Trophoblast cell (in vitro differentiated cells and primary cell): ENCODE results near the gene POLR2C.

Experiments
- DNase-seq, 2 donors: peaks; one replicate each; pipeline ENCODE4 v3.0.0-alpha.2; 2016
- H2AFZ ChIP-seq: 2 replicates; pipeline ENCODE4 v1.6.1; 2013; ENCODE audit warnings: low read length, moderate library complexity, mild to moderate bottlenecking; ENCODE audit not compliant: insufficient read depth, poor library complexity
- H2AK5ac ChIP-seq: 2 replicates; pipeline ENCODE4 v1.6.1; 2013; ENCODE audit warnings: mild to moderate bottlenecking, low read length
- H2BK120ac ChIP-seq: 2 replicates; pipeline ENCODE4 v1.6.1; 2013; ENCODE audit warnings: low read length, mild to moderate bottlenecking, moderate library complexity; ENCODE audit not compliant: insufficient read depth, poor library complexity
- H2BK12ac ChIP-seq: 2 replicates; pipeline ENCODE4 v1.6.1; 2013; ENCODE audit warnings: mild to moderate bottlenecking, low read length, moderate library complexity
- H2BK5ac ChIP-seq: 2 replicates; pipeline ENCODE4 v1.6.1; 2013; ENCODE audit warnings: low read length, low read depth, moderate library complexity, mild to moderate bottlenecking; ENCODE audit not compliant: poor library complexity
- H3K14ac ChIP-seq: 2 replicates; pipeline ENCODE4 v1.6.1; 2013; ENCODE audit warnings: mild to moderate bottlenecking, low read length
- H3K18ac ChIP-seq: 2 replicates; pipeline ENCODE4 v1.6.1; 2013; ENCODE audit warnings: mild to moderate bottlenecking, low read length
- H3K23ac ChIP-seq: 2 replicates; pipeline ENCODE4 v1.6.1; 2013; ENCODE audit warnings: low read length
- H3K27ac ChIP-seq: 2 replicates; pipeline ENCODE4 v1.5.1; 2013; ENCODE audit warnings: low read depth, mild to moderate bottlenecking, inconsistent platforms, low read length, moderate library complexity
- H3K27me3 ChIP-seq: 2 replicates; pipeline ENCODE4 v1.6.1; 2013; ENCODE audit warnings: inconsistent platforms, mild to moderate bottlenecking, low read length, moderate library complexity; ENCODE audit not compliant: insufficient read depth
- H3K36me3 ChIP-seq, 2 experiments: 1 replicate in 1 of 2; 2 replicates in 1 of 2; pipeline ENCODE4 v1.6.1; 2013; ENCODE audit warnings: low read length in 2 of 2, mild to moderate bottlenecking in 2 of 2, moderate library complexity in 1 of 2; ENCODE audit not compliant: insufficient read depth in 2 of 2, control insufficient read depth in 1 of 2
- H3K4ac ChIP-seq: 2 replicates; pipeline ENCODE4 v1.6.1; 2013; ENCODE audit warnings: low read depth, mild to moderate bottlenecking, low read length, moderate library complexity
- H3K4me1 ChIP-seq, 2 experiments: 1 replicate in 1 of 2; 2 replicates in 1 of 2; pipeline ENCODE4 v1.6.1; 2013; ENCODE audit warnings: low read length in 2 of 2, mild to moderate bottlenecking in 2 of 2, moderate library complexity in 1 of 2; ENCODE audit not compliant: insufficient read depth in 2 of 2, control insufficient read depth in 1 of 2
- H3K4me2 ChIP-seq: 2 replicates; pipeline ENCODE4 v1.6.1; 2013; ENCODE audit warnings: inconsistent platforms, mild to moderate bottlenecking, low read length, moderate library complexity
- H3K4me3 ChIP-seq: 2 replicates; pipeline ENCODE4 v1.5.1; 2013; ENCODE audit warnings: mild to moderate bottlenecking, low read depth, low read length, inconsistent platforms
- H3K79me1 ChIP-seq: one replicate; pipeline ENCODE4 v1.6.1; 2013; ENCODE audit warnings: low read length
- H3K79me2 ChIP-seq: 2 replicates; pipeline ENCODE4 v1.6.1; 2013; ENCODE audit warnings: low read length, mild to moderate bottlenecking; ENCODE audit not compliant: control insufficient read depth, insufficient read depth, poor library complexity
- H3K9ac ChIP-seq: 2 replicates; pipeline ENCODE4 v1.6.1; 2013; ENCODE audit warnings: mild to moderate bottlenecking, low read length
- H3K9me3 ChIP-seq: 2 replicates; pipeline ENCODE4 v1.6.1; 2013; ENCODE audit warnings: low read depth, mild to moderate bottlenecking, control low read depth, inconsistent platforms, low read length; ENCODE audit not compliant: insufficient read depth
- H4K12ac ChIP-seq: 2 replicates; pipeline ENCODE4 v1.6.1; 2013; ENCODE audit warnings: low read depth, mild to moderate bottlenecking, low read length, moderate library complexity
- H4K8ac ChIP-seq: 2 replicates; pipeline ENCODE4 v1.6.1; 2013; ENCODE audit warnings: low read depth, mild to moderate bottlenecking, low read length, moderate library complexity
- H4K91ac ChIP-seq: one replicate; pipeline ENCODE4 v1.6.1; 2013; ENCODE audit warnings: low read depth, mild to moderate bottlenecking, low read length, moderate library complexity
- WGBS: extraction: QIAGEN DNeasy Blood & Tissue Kit; methylation state at CpG from one replicate; pipeline ENCODE4 v1.1.7; 2013; ENCODE audit warnings: missing lambda C conversion rate; ENCODE audit not compliant: insufficient read length, insufficient coverage; ENCODE audit errors: extremely low coverage; 5-methylcytosine and 5-hydroxymethylcytosine counted together

POLR2C gene

DNA sequence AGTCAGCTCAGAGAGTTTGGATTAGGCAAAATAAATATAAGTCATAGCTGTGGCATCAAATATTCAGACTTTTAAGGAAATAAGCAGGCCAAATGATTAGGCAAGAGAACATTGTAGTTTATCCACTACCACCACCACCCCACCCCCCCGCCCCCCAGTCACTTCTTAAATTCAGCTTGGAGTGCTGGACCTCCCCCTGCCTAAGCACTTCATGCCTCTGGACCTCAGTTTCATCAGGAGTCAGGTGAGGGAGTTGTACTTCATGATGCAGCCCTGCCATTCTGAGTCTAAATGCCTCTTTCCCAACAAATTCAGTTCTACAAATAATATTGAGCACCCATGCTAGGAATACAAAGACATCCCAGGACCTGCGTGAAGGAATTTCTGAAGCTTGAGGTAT lies 2.0 kb downstream of the POLR2C start:
- Histone ChIP-seq H3K14ac (no peak overlapping the region), H3K9ac (no peak overlapping the region), H2BK120ac (no peak overlapping the region), H2BK5ac (no peak overlapping the region), H4K12ac (no peak overlapping the region), H3K4me1 (peaks cover 6 to 8% of the 10 kb centered on the region in 2 experiments), H3K79me2 (peaks cover 11% of the 10 kb centered on the region), H2BK12ac (no peak overlapping the region), H3K4ac (no peak overlapping the region), H3K4me2 (no peak overlapping the region), H2AK5ac (no peak overlapping the region), H2AFZ (no peak overlapping the region), H3K18ac (no peak overlapping the region), H3K9me3 (no peaks in the 10 kb centered on the region), H3K23ac (no peak overlapping the region), H3K4me3 (no peak overlapping the region), H4K8ac (no peak overlapping the region), H3K36me3 (peaks cover 36 to 58% of the 10 kb centered on the region in 2 experiments), H3K79me1 (peaks cover 5% of the 10 kb centered on the region), H3K27me3 (no peaks in the 10 kb centered on the region), H3K27ac (no peak overlapping the region), H4K91ac (no peak overlapping the region)
- no CpG with 5 or more reads among the region's 2 CpGs for WGBS
- DNase-seq: no peak

DNA sequence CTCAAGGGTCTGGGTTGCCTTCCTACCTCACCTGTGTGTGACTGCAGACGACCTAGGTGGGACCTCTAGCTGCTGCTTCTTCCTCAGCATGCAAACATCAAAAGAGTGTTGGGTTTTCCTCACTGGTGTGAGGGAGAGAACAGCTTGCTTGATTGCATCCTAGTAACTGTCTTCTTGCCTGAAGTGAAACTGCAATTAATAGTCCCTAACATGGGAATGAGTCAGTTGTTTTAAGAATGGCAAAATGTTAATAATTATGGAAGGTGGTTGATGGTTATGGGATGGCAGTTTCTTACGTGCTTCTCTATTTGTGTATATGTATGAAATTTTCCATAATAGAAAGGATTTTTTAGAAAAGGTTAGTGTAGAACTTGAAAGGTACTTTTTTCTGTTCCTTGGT lies 5.9 kb downstream of the POLR2C start:
- Histone ChIP-seq H3K4ac (no peak overlapping the region), H3K4me2 (no peak overlapping the region), H2AFZ (no peak overlapping the region), H4K8ac (no peak overlapping the region), H3K36me3 (peaks cover 59 to 80% of the 10 kb centered on the region in 2 experiments), H3K79me2 (peaks cover 3% of the 10 kb centered on the region), H2BK120ac (no peak overlapping the region), H3K27me3 (no peaks in the 10 kb centered on the region), H2BK12ac (no peak overlapping the region), H3K27ac (no peak overlapping the region), H4K12ac (no peak overlapping the region), H3K4me3 (no peak overlapping the region), H3K14ac (no peak overlapping the region), H2AK5ac (no peak overlapping the region), H3K18ac (no peak overlapping the region), H2BK5ac (no peak overlapping the region), H3K9ac (no peak overlapping the region), H3K23ac (no peak overlapping the region), H3K79me1 (peaks cover 6% of the 10 kb centered on the region), H4K91ac (no peak overlapping the region), H3K4me1 (peaks cover 6 to 9% of the 10 kb centered on the region in 2 experiments), H3K9me3 (no peaks in the 10 kb centered on the region)
- no CpG with 5 or more reads among the region's 2 CpGs for WGBS
- no peak for DNase-seq

DNA sequence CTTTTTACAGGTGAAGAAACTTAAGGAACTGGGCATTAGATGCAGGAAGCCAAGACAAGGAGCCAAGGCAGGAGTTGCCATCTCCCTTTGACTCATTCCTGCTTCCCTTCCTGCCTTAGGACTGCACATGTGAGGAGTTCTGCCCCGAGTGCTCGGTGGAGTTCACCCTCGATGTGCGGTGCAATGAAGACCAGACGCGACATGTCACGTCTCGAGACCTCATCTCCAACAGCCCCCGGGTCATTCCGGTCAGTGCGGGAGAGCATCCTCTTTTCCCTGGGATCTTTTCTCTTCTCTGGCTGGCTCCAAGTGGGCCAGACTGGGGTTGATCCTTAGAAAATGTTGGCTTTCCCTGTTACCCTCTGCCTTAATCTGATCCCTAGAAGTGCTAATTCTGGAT lies 6.6 kb downstream of the POLR2C start:
- no peak overlapping the region for H4K91ac ChIP-seq

DNA sequence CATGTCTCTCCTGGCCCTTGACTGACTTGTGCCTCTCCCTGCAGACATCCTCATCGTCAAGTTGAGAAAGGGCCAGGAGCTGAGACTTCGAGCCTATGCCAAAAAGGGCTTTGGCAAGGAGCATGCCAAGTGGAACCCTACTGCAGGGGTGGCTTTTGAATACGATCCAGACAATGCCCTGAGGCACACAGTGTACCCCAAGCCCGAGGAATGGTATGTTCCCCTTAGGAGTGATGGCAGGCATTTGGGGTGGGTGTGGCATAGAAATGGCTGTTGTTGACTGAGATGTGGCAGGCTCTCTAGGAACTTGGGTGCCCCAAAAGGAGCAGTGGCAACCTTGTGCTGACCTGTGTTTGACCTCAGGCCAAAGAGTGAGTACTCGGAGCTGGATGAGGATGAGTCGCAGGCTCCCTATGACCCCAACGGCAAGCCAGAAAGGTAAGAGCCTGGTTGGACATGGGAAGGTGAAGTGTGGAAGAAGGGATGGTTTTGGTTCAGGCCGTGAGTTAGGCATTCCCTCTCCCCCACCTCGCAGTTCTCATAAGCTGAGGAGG lies 7.5 kb downstream of the POLR2C start:
- no peak overlapping the region for H2BK5ac ChIP-seq
- peaks cover 65 to 82% of the 10 kb centered on the region in 2 experiments for H3K36me3 ChIP-seq
- no peak overlapping the region for H2BK120ac ChIP-seq
- H3K14ac ChIP-seq: no peak overlapping the region
- H3K4me1 ChIP-seq: peaks cover 3 to 5% of the 10 kb centered on the region in 2 experiments
- H4K12ac ChIP-seq: no peak overlapping the region
- H3K18ac ChIP-seq: no peak overlapping the region
- H3K79me2 ChIP-seq: no peaks in the 10 kb centered on the region
- no peak overlapping the region for H3K4me2 ChIP-seq
- no peak overlapping the region for H3K9ac ChIP-seq
- peak overlapping the region; percentile 35 for H3K27ac ChIP-seq
- no peak for DNase-seq
- no peak overlapping the region for H2AFZ ChIP-seq
- no CpG with 5 or more reads among the region's 9 CpGs for WGBS
- H2BK12ac ChIP-seq: no peak overlapping the region
- no peak overlapping the region for H2AK5ac ChIP-seq
- H4K91ac ChIP-seq: no peak overlapping the region
- no peaks in the 10 kb centered on the region for H3K27me3 ChIP-seq
- H3K23ac ChIP-seq: no peak overlapping the region
- H3K9me3 ChIP-seq: no peaks in the 10 kb centered on the region
- H3K4me3 ChIP-seq: no peak overlapping the region
- H3K4ac ChIP-seq: no peak overlapping the region
- peaks cover 6% of the 10 kb centered on the region for H3K79me1 ChIP-seq
- no peak overlapping the region for H4K8ac ChIP-seq

More for the DNA sequence above, 6.6 kb downstream of the POLR2C start:
- Histone ChIP-seq H4K8ac (no peak overlapping the region), H2AFZ (no peak overlapping the region), H3K27ac (no peak overlapping the region), H3K14ac (no peak overlapping the region), H2BK5ac (no peak overlapping the region), H3K79me1 (peaks cover 6% of the 10 kb centered on the region), H3K4me1 (peaks cover 3 to 5% of the 10 kb centered on the region in 2 experiments), H2BK12ac (no peak overlapping the region), H3K27me3 (no peaks in the 10 kb centered on the region), H4K12ac (no peak overlapping the region), H2BK120ac (no peak overlapping the region), H3K4me2 (no peak overlapping the region), H2AK5ac (no peak overlapping the region), H3K9ac (no peak overlapping the region), H3K23ac (no peak overlapping the region), H3K18ac (no peak overlapping the region), H3K4me3 (no peak overlapping the region), H3K9me3 (no peaks in the 10 kb centered on the region), H3K4ac (no peak overlapping the region), H3K36me3 (peaks cover 62 to 81% of the 10 kb centered on the region in 2 experiments), H3K79me2 (no peaks in the 10 kb centered on the region)
- DNase-seq: no peak
- no CpG with 5 or more reads among the region's 11 CpGs for WGBS
